HG03354 (cell line): ENCODE data around the gene LSM7.

Experiments used
- ATAC-seq: cut with Tn5 transposase; IDR thresholded peaks from one replicate; pipeline ENCODE4 v1.9.1; 2021; ENCODE audit warnings: mild to moderate bottlenecking; ENCODE audit not compliant: unreplicated experiment, poor library complexity, severe bottlenecking

Gene LSM7

GRCh38 chr19:2328401-2329148 lies at the start of gene LSM7, which contains the start of gene SPPL2B:
TSS of gene LSM7 (minus strand) at chr19:2328586. CDS start at chr19:2328566, 20 bp downstream.
TSS of gene SPPL2B (plus strand) at chr19:2328684. CDS start at chr19:2328710, 26 bp downstream.
- peak; percentile 66 for ATAC-seq

GRCh38 chr19:2376784-2377519 lies 48.6 kb upstream of the LSM7 start:
- ATAC-seq = no peak

GRCh38 chr19:2375353-2376121 lies 47.2 kb upstream of the LSM7 start:
- ATAC-seq = no peak

GRCh38 chr19:2374808-2375207 lies 46.4 kb upstream of the LSM7 start:
- ATAC-seq = no peak

- ATAC-seq = no peak
Measured at GRCh38 chr19:2372076-2372612, 43.8 kb upstream of the LSM7 start.

- ATAC-seq = no peak
Measured at GRCh38 chr19:2371656-2372055, 43.3 kb upstream of the LSM7 start.

GRCh38 chr19:2365201-2365970 lies 37.0 kb upstream of the LSM7 start:
- ATAC-seq = no peak

- ATAC-seq = no peak
Measured at GRCh38 chr19:2363419-2363818, 35.0 kb upstream of the LSM7 start.

- no peak for ATAC-seq
Measured at GRCh38 chr19:2362970-2363300, 34.5 kb upstream of the LSM7 start.

GRCh38 chr19:2362046-2362969 lies 33.9 kb upstream of the LSM7 start:
- no peak for ATAC-seq

GRCh38 chr19:2361246-2362045 lies 33.1 kb upstream of the LSM7 start:
- ATAC-seq = no peak

- ATAC-seq = no peak
Measured at GRCh38 chr19:2360833-2361232, 32.4 kb upstream of the LSM7 start.

- no peak for ATAC-seq
Measured at GRCh38 chr19:2359992-2360685, 31.8 kb upstream of the LSM7 start, which contains the start of gene TMPRSS9. TSS of gene TMPRSS9 (plus strand) at chr19:2360265. CDS start at chr19:2389786, 29,521 bp downstream.

GRCh38 chr19:2358548-2359173 lies 30.3 kb upstream of the LSM7 start:
- ATAC-seq = no peak

GRCh38 chr19:2357279-2358206 lies 29.2 kb upstream of the LSM7 start:
- ATAC-seq = no peak
